HEK293 (cell line): ENCODE results near the gene PLEKHG3.

Experiments
- CTCF ChIA-PET: fragments of 350-600 bp; formaldehyde crosslinking; extraction: SDS; loops from one replicate; lab custom pipeline; 2021; ENCODE audit warnings: antibody characterized with exemption; lab: Yijun Ruan, JAX
- POLR2A ChIA-PET: fragments of 300-600 bp; formaldehyde crosslinking; extraction: SDS; loops from one replicate; lab custom pipeline; 2020; ENCODE audit warnings: antibody characterized with exemption, inconsistent platforms; lab: Yijun Ruan, JAX
- H3K27ac ChIP-seq: fragments of 200-500 bp; sonication (Bioruptor generic); 2 replicates; pipeline ENCODE4 v1.5.1; 2014; ENCODE audit warnings: low read depth, low read length, control low read depth, inconsistent platforms; ENCODE audit errors: extremely low read depth
- H3K36me3 ChIP-seq, 2 experiments: fragments of 200-500 bp in 1 of 2; sonication (Bioruptor generic) in 1 of 2; 1 replicate in 1 of 2; 2 replicates in 1 of 2; pipeline ENCODE4 v1.5.1; 2014 to 2017; ENCODE audit warnings: inconsistent platforms in 2 of 2, low read length in 2 of 2; ENCODE audit not compliant: control insufficient read depth in 2 of 2, insufficient read depth in 1 of 2
- H3K4me1 ChIP-seq: fragments of 200-500 bp; sonication (Bioruptor generic); 2 replicates; pipeline ENCODE4 v1.5.1; 2014; ENCODE audit warnings: mild to moderate bottlenecking, low read length, inconsistent platforms; ENCODE audit not compliant: control insufficient read depth, insufficient read depth
- H3K4me3 ChIP-seq: 2 replicates; pipeline ENCODE4 v1.5.1; 2011; ENCODE audit warnings: low read depth, mild to moderate bottlenecking, control low read depth, low read length, moderate library complexity
- H3K9me3 ChIP-seq: fragments of 200-500 bp; sonication (Bioruptor generic); 2 replicates; pipeline ENCODE4 v1.5.1; 2014; ENCODE audit warnings: low read depth, low read length, inconsistent platforms; ENCODE audit not compliant: control insufficient read depth, insufficient read depth
- GLIS1 ChIP-seq: fragments of 450-650 bp; formaldehyde crosslinking; IDR thresholded peaks from 2 replicates; pipeline ENCODE4 v1.5.1; 2016; ENCODE audit warnings: missing biosample characterization, missing genetic modification characterization
- MZF1 ChIP-seq: fragments of 450-650 bp; formaldehyde crosslinking; IDR thresholded peaks from 2 replicates; pipeline ENCODE4 v1.5.1; 2017; ENCODE audit warnings: missing biosample characterization, missing genetic modification characterization, borderline replicate concordance
- WT1 ChIP-seq: fragments of 450-650 bp; formaldehyde crosslinking; IDR thresholded peaks from 2 replicates; pipeline ENCODE4 v1.5.1; 2016; ENCODE audit warnings: missing biosample characterization, missing genetic modification characterization
- ZBTB44 ChIP-seq: fragments of 450-650 bp; IDR thresholded peaks from 2 replicates; pipeline ENCODE4 v1.5.1; 2018; ENCODE audit warnings: missing biosample characterization, mild to moderate bottlenecking, missing genetic modification characterization
- ZNF302 ChIP-seq: fragments of 450-650 bp; formaldehyde crosslinking; IDR thresholded peaks from 2 replicates; pipeline ENCODE4 v1.5.1; 2016; ENCODE audit warnings: missing biosample characterization, missing genetic modification characterization, low read depth
- ZNF324 ChIP-seq: fragments of 450-650 bp; formaldehyde crosslinking; IDR thresholded peaks from 2 replicates; pipeline ENCODE4 v1.5.1; 2016; ENCODE audit warnings: missing biosample characterization, missing genetic modification characterization
- ZNF558 ChIP-seq: fragments of 450-650 bp; formaldehyde crosslinking; IDR thresholded peaks from 2 replicates; pipeline ENCODE4 v1.5.1; 2016; ENCODE audit warnings: missing biosample characterization, missing genetic modification characterization
- ZNF596 ChIP-seq: fragments of 450-650 bp; IDR thresholded peaks from 2 replicates; pipeline ENCODE4 v1.5.0; 2018; ENCODE audit warnings: missing biosample characterization, mild to moderate bottlenecking, missing genetic modification characterization, moderate library complexity
- ZNF664 ChIP-seq: fragments of 450-650 bp; formaldehyde crosslinking; IDR thresholded peaks from 2 replicates; pipeline ENCODE4 v1.5.1; 2016; ENCODE audit warnings: missing biosample characterization, missing genetic modification characterization
- ZSCAN30 ChIP-seq: fragments of 450-650 bp; IDR thresholded peaks from 2 replicates; pipeline ENCODE4 v1.5.1; 2018; ENCODE audit warnings: missing biosample characterization, mild to moderate bottlenecking, missing genetic modification characterization, moderate library complexity
- TF ChIP-seq, protein P1 (sequence below): fragments of 450-650 bp; formaldehyde crosslinking; IDR thresholded peaks from 2 replicates; pipeline ENCODE4 v1.5.1; 2016; ENCODE audit warnings: missing biosample characterization, missing genetic modification characterization, borderline replicate concordance
- TF ChIP-seq, protein P2 (sequence below): fragments of 450-650 bp; formaldehyde crosslinking; IDR thresholded peaks from 2 replicates; pipeline ENCODE4 v1.5.1; 2016; ENCODE audit warnings: missing biosample characterization, missing genetic modification characterization
- TF ChIP-seq, protein P3 (sequence below): fragments of 450-650 bp; formaldehyde crosslinking; IDR thresholded peaks from 2 replicates; pipeline ENCODE4 v1.5.1; 2016; ENCODE audit warnings: missing biosample characterization, missing genetic modification characterization, low read depth

Gene PLEKHG3

GRCh38 chr14:64767215-64767964, 63.2 kb downstream of the PLEKHG3 start:
- Histone ChIP-seq H3K36me3 (peaks cover 6 to 26% of the 10 kb centered on the region in 2 experiments; a peak in 2 of 3 replicates), H3K4me1 (peaks cover 6% of the 10 kb centered on the region; the same call in 1 of the 2 replicates), H3K9me3 (no peaks in the 10 kb centered on the region), H3K4me3 (no peak overlapping the region), H3K27ac (no peak overlapping the region)
- TF ChIP-seq ZBTB44 (tag by site-specific recombination) (no peak), GLIS1 (tag by site-specific recombination) (peak; percentile 44)
- POLR2A ChIA-PET, result interaction anchor here (0.6 kb wide), 1 partner anchor 18 kb away, joined by 3 read pairs; no protein-coding TSS in a partner anchor
- CTCF ChIA-PET, result interaction anchor here (0.7 to 3.0 kb wide), 5 partner anchors 8 to 96 kb away, joined by 3 to 25 read pairs (median 3); no protein-coding TSS in a partner anchor

GRCh38 chr14:64768401-64769095, 64.3 kb downstream of the PLEKHG3 start:
- Histone ChIP-seq H3K36me3 (peaks cover 6 to 36% of the 10 kb centered on the region in 2 experiments; a peak in 2 of 3 replicates), H3K4me1 (0 out of 2 replicates have a peak, but pooled peaks cover 3% of the 10 kb centered on the region), H3K9me3 (no peaks in the 10 kb centered on the region), H3K27ac (no peak overlapping the region), H3K4me3 (no peak overlapping the region)
- TF ChIP-seq ZSCAN30 (tag by site-specific recombination), result no peak
- no peak for TF ChIP-seq ZNF664 (tag by site-specific recombination)
- TF ChIP-seq ZNF324 (tag by site-specific recombination), result no peak
- TF ChIP-seq ZNF302, result no peak
- TF ChIP-seq WT1, result no peak
- POLR2A ChIA-PET, result no interaction called here
- CTCF ChIA-PET, result interaction anchor here (0.7 to 1.6 kb wide), 5 partner anchors 10 to 143 kb away, joined by 3 to 4 read pairs (median 3); no protein-coding TSS in a partner anchor

DNA sequence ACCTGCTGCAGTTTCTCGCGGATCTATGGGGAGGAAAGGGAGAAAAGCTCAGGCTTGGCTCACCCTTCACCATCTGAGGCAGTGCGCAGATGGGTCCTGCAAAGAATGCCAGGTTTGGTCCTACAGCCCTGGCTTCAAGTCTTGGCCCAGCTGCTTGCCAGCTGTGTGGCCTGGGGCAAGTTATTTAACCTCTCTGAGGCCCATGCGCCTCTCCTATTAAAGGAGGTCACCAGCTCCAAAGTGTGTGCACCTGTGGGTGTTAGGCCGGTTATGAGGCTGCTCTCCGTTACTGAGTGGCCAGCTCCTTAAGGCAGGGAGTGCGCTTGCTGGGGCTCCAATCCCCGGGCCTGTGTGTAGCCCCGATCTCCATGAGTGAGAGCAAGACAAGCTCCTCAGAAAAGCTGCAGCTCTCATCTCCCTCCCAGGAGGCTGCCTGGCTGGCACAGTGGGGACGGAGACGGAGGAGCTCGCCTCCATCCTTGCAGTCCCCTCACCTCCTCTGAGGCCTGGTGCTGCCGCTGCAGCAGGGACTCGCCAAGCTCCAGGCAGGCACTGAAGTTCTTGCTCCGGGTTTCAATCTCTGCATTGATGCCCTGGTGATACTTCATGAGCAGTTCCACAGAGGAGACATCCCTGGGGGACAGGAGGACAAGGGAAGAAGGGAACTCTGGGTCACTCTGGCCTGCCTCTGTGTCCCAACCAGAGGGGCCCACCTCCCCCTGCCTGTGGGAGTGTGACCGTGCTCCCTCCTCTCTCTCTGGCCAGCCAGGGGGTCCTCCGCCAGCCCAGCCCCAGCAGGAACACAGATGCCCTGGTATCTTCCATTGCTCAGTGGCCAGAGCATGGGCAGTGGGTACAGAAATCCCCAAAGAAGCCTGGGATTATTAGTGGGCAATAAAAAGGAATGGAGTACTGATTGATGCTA, 65.1 kb downstream of the PLEKHG3 start:
- peaks cover 6 to 44% of the 10 kb centered on the region in 2 experiments; a peak in 2 of 3 replicates for H3K36me3 ChIP-seq
- no peak overlapping the region for H3K27ac ChIP-seq
- 0 out of 2 replicates have a peak, but pooled peaks cover 2% of the 10 kb centered on the region for H3K4me1 ChIP-seq
- no peak overlapping the region for H3K4me3 ChIP-seq
- ChIA-PET CTCF (interaction anchor here (1.0 to 2.0 kb wide), 2 partner anchors 122 to 142 kb away, joined by 3 to 6 read pairs; no protein-coding TSS in a partner anchor), POLR2A (no interaction called here)
- H3K9me3 ChIP-seq, result no peaks in the 10 kb centered on the region
- TF ChIP-seq, protein P1, sequence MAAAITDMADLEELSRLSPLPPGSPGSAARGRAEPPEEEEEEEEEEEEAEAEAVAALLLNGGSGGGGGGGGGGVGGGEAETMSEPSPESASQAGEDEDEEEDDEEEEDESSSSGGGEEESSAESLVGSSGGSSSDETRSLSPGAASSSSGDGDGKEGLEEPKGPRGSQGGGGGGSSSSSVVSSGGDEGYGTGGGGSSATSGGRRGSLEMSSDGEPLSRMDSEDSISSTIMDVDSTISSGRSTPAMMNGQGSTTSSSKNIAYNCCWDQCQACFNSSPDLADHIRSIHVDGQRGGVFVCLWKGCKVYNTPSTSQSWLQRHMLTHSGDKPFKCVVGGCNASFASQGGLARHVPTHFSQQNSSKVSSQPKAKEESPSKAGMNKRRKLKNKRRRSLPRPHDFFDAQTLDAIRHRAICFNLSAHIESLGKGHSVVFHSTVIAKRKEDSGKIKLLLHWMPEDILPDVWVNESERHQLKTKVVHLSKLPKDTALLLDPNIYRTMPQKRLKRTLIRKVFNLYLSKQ (tag by site-specific recombination), result no peak
- no peak for TF ChIP-seq ZNF558
- TF ChIP-seq ZNF596, result no peak
- TF ChIP-seq, protein P2, sequence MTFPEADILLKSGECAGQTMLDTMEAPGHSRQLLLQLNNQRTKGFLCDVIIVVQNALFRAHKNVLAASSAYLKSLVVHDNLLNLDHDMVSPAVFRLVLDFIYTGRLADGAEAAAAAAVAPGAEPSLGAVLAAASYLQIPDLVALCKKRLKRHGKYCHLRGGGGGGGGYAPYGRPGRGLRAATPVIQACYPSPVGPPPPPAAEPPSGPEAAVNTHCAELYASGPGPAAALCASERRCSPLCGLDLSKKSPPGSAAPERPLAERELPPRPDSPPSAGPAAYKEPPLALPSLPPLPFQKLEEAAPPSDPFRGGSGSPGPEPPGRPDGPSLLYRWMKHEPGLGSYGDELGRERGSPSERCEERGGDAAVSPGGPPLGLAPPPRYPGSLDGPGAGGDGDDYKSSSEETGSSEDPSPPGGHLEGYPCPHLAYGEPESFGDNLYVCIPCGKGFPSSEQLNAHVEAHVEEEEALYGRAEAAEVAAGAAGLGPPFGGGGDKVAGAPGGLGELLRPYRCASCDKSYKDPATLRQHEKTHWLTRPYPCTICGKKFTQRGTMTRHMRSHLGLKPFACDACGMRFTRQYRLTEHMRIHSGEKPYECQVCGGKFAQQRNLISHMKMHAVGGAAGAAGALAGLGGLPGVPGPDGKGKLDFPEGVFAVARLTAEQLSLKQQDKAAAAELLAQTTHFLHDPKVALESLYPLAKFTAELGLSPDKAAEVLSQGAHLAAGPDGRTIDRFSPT, result no peak
- TF ChIP-seq MZF1 (tag by site-specific recombination), result no peak
- TF ChIP-seq, protein P3, sequence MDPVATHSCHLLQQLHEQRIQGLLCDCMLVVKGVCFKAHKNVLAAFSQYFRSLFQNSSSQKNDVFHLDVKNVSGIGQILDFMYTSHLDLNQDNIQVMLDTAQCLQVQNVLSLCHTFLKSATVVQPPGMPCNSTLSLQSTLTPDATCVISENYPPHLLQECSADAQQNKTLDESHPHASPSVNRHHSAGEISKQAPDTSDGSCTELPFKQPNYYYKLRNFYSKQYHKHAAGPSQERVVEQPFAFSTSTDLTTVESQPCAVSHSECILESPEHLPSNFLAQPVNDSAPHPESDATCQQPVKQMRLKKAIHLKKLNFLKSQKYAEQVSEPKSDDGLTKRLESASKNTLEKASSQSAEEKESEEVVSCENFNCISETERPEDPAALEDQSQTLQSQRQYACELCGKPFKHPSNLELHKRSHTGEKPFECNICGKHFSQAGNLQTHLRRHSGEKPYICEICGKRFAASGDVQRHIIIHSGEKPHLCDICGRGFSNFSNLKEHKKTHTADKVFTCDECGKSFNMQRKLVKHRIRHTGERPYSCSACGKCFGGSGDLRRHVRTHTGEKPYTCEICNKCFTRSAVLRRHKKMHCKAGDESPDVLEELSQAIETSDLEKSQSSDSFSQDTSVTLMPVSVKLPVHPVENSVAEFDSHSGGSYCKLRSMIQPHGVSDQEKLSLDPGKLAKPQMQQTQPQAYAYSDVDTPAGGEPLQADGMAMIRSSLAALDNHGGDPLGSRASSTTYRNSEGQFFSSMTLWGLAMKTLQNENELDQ (tag by site-specific recombination), result no peak
